Measurements from ENCODE around the gene SESN1.
"Not testable (repeated sequence)": the region's sequence is repeated elsewhere in the genome, so short reads cannot be mapped to it uniquely, and the experiment has no call there.

The SESN1 gene

GRCh38 chr6:109117346-109118035, 22.8 kb upstream of the SESN1 start:
- Histone ChIP-seq H3K9ac (ENCODE audit: low read depth, low read length) (no peak overlapping the region), H3K36me3 (ENCODE audit: insufficient read depth, low read length) (no peaks in the 10 kb centered on the region), H4K20me1 (ENCODE audit: insufficient read depth, low read length) (peaks cover 9% of the 10 kb centered on the region; the same call in 1 of the 2 replicates), H3K79me2 (ENCODE audit: insufficient read depth, low read length) (peaks cover 76% of the 10 kb centered on the region), H3K4me2 (ENCODE audit: insufficient read depth, low read length) (no peak overlapping the region), H3K27me3 (ENCODE audit: insufficient read depth, low read length, poor library complexity) (no peaks in the 10 kb centered on the region), H3K27ac (ENCODE audit: low read length) (no peak overlapping the region), H2AFZ (ENCODE audit: low read depth, low read length) (no peak overlapping the region), H3K4me3 (ENCODE audit: low read depth in 1 of 2, low read length in 2 of 2) (no peak overlapping the region), H3K4me1 (ENCODE audit: insufficient read depth, low read length) (peaks cover 23% of the 10 kb centered on the region), H3K9me3 (ENCODE audit: insufficient read depth, low read length, severe bottlenecking) (no peaks in the 10 kb centered on the region)
- DNase-seq: no peak
- no peak for ATAC-seq (ENCODE audit: insufficient read depth, low read depth)
- no peak for TF ChIP-seq EZH2 (IDR thresholded peaks at IDR 0.05; ENCODE audit: borderline replicate concordance, low read depth, low read length, severe bottlenecking)
- no peak for TF ChIP-seq CTCF (IDR thresholded peaks at IDR 0.05; ENCODE audit: borderline replicate concordance, extremely low read depth, low read length, poor library complexity, severe bottlenecking)

GRCh38 chr6:109112663-109113062, 18.0 kb upstream of the SESN1 start:
- H3K9ac ChIP-seq (ENCODE audit: low read depth, low read length); ATAC-seq (ENCODE audit: insufficient read depth, low read depth); H3K4me2 ChIP-seq (ENCODE audit: insufficient read depth, low read length); DNase-seq; H4K20me1 ChIP-seq (ENCODE audit: insufficient read depth, low read length); H3K36me3 ChIP-seq (ENCODE audit: insufficient read depth, low read length); H3K4me1 ChIP-seq (ENCODE audit: insufficient read depth, low read length); H3K9me3 ChIP-seq (ENCODE audit: insufficient read depth, low read length, severe bottlenecking); H2AFZ ChIP-seq (ENCODE audit: low read depth, low read length); H3K4me3 ChIP-seq (ENCODE audit: low read depth in 1 of 2, low read length in 2 of 2); H3K27me3 ChIP-seq (ENCODE audit: insufficient read depth, low read length, poor library complexity); H3K27ac ChIP-seq (ENCODE audit: low read length): not testable (repeated sequence)
- peaks cover 51% of the 10 kb centered on the region for H3K79me2 ChIP-seq (ENCODE audit: insufficient read depth, low read length)

GRCh38 chr6:109109663-109110062, 15.0 kb upstream of the SESN1 start:
- not testable (repeated sequence) for H2AFZ ChIP-seq (ENCODE audit: low read depth, low read length); H3K9me3 ChIP-seq (ENCODE audit: insufficient read depth, low read length, severe bottlenecking); H3K27ac ChIP-seq (ENCODE audit: low read length); H3K4me3 ChIP-seq (ENCODE audit: low read depth in 1 of 2, low read length in 2 of 2); H3K4me2 ChIP-seq (ENCODE audit: insufficient read depth, low read length); DNase-seq; H4K20me1 ChIP-seq (ENCODE audit: insufficient read depth, low read length); H3K4me1 ChIP-seq (ENCODE audit: insufficient read depth, low read length); ATAC-seq (ENCODE audit: insufficient read depth, low read depth); H3K9ac ChIP-seq (ENCODE audit: low read depth, low read length); H3K27me3 ChIP-seq (ENCODE audit: insufficient read depth, low read length, poor library complexity); H3K36me3 ChIP-seq (ENCODE audit: insufficient read depth, low read length)
- peaks cover 44% of the 10 kb centered on the region for H3K79me2 ChIP-seq (ENCODE audit: insufficient read depth, low read length)

- Histone ChIP-seq H3K4me1 (ENCODE audit: insufficient read depth, low read length) (no peaks in the 10 kb centered on the region), H3K36me3 (ENCODE audit: insufficient read depth, low read length) (peaks cover 13% of the 10 kb centered on the region; the same call in 1 of the 2 replicates), H3K4me3 (ENCODE audit: low read depth in 1 of 2, low read length in 2 of 2) (no peak overlapping the region), H3K4me2 (ENCODE audit: insufficient read depth, low read length) (no peak overlapping the region), H3K9ac (ENCODE audit: low read depth, low read length) (no peak overlapping the region), H3K79me2 (ENCODE audit: insufficient read depth, low read length) (peaks cover 51% of the 10 kb centered on the region), H3K9me3 (ENCODE audit: insufficient read depth, low read length, severe bottlenecking) (no peaks in the 10 kb centered on the region), H3K27ac (ENCODE audit: low read length) (no peak overlapping the region), H2AFZ (ENCODE audit: low read depth, low read length) (no peak overlapping the region), H4K20me1 (ENCODE audit: insufficient read depth, low read length) (no peaks in the 10 kb centered on the region), H3K27me3 (ENCODE audit: insufficient read depth, low read length, poor library complexity) (no peaks in the 10 kb centered on the region)
- no peak for ATAC-seq (ENCODE audit: insufficient read depth, low read depth)
- DNase-seq: no peak
- TF ChIP-seq EZH2 (IDR thresholded peaks at IDR 0.05; ENCODE audit: borderline replicate concordance, low read depth, low read length, severe bottlenecking) (no peak), CTCF (IDR thresholded peaks at IDR 0.05; ENCODE audit: borderline replicate concordance, extremely low read depth, low read length, poor library complexity, severe bottlenecking) (no peak)
Measured at GRCh38 chr6:109105681-109106080, 11.0 kb upstream of the SESN1 start.

Data from DND-41 (cell line).